RWPE2 (cell line): Measurements from ENCODE around the gene BNC1.
A peak's percentile ranks its signal among the peaks of the same experiment; 100 is the strongest.

Experiments
- ATAC-seq: fragments of 200-7000 bp; cut with Tn5 transposase; 3 replicates; pipeline ENCODE4 v1.9.1; 2021; ENCODE audit warnings: low read depth
- DNase-seq: peaks from one replicate; pipeline ENCODE4 v3.0.0-alpha.2; 2020; ENCODE audit warnings: low spot score
- H3K27ac ChIP-seq: fragments of 450-650 bp; 2 replicates; pipeline ENCODE4 v1.5.1; 2017; ENCODE audit warnings: mild to moderate bottlenecking; ENCODE audit not compliant: poor library complexity, severe bottlenecking
- H3K27me3 ChIP-seq: fragments of 250-450 bp; sonication (Bioruptor Pico); 2 replicates; pipeline ENCODE4 v1.5.1; 2021; ENCODE audit warnings: mild to moderate bottlenecking, moderate library complexity; ENCODE audit not compliant: insufficient read depth, poor library complexity, severe bottlenecking
- H3K36me3 ChIP-seq: fragments of 250-450 bp; sonication (Bioruptor Pico); 2 replicates; pipeline ENCODE4 v1.5.1; 2020; ENCODE audit warnings: low read depth, mild to moderate bottlenecking, moderate library complexity
- H3K4me1 ChIP-seq: fragments of 250-450 bp; sonication (Bioruptor Pico); 2 replicates; pipeline ENCODE4 v1.5.1; 2021; ENCODE audit warnings: mild to moderate bottlenecking, moderate library complexity; ENCODE audit not compliant: insufficient read depth, poor library complexity, severe bottlenecking
- H3K4me3 ChIP-seq: fragments of 250-450 bp; sonication (Bioruptor Pico); 2 replicates; pipeline ENCODE4 v1.5.1; 2021; ENCODE audit warnings: mild to moderate bottlenecking, moderate library complexity; ENCODE audit not compliant: severe bottlenecking
- H3K9me3 ChIP-seq: fragments of 250-450 bp; sonication (Bioruptor Pico); 2 replicates; pipeline ENCODE4 v1.5.1; 2021; ENCODE audit warnings: mild to moderate bottlenecking, moderate library complexity; ENCODE audit not compliant: severe bottlenecking
- TF ChIP-seq, protein P1 (sequence below): fragments of 450-650 bp; IDR thresholded peaks from one replicate; pipeline ENCODE4 v1.5.1; 2017; ENCODE audit warnings: mild to moderate bottlenecking, moderate library complexity; ENCODE audit not compliant: poor library complexity, severe bottlenecking

The BNC1 gene

DNA sequence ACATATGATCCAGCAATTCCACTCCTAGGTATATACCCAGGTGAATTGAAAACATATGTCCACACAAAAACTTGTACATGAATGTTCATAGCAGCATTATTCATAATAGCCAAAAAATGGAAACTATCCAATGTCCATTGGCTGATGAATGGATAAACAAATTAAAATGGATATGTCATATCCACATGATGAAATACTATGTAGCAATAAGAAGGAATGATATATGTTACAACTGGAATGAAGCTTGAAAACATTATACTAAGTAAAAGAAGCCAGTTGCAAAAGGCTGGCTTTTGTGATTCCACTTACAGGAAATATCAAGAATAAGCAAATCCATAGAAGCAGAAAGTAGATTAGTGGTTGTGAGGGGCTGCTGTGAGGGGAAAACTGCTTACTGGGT is 33.7 kb downstream of the BNC1 start:
- H3K4me1 ChIP-seq: peaks cover 11% of the 10 kb centered on the region
- peaks cover 4% of the 10 kb centered on the region for H3K36me3 ChIP-seq
- DNase-seq (no peak), ATAC-seq (peak; percentile 35; the same call in 2 of the 3 replicates)
- H3K27me3 ChIP-seq: no peaks in the 10 kb centered on the region
- peak overlapping the region; percentile 12 for H3K27ac ChIP-seq
- TF ChIP-seq, protein P1, sequence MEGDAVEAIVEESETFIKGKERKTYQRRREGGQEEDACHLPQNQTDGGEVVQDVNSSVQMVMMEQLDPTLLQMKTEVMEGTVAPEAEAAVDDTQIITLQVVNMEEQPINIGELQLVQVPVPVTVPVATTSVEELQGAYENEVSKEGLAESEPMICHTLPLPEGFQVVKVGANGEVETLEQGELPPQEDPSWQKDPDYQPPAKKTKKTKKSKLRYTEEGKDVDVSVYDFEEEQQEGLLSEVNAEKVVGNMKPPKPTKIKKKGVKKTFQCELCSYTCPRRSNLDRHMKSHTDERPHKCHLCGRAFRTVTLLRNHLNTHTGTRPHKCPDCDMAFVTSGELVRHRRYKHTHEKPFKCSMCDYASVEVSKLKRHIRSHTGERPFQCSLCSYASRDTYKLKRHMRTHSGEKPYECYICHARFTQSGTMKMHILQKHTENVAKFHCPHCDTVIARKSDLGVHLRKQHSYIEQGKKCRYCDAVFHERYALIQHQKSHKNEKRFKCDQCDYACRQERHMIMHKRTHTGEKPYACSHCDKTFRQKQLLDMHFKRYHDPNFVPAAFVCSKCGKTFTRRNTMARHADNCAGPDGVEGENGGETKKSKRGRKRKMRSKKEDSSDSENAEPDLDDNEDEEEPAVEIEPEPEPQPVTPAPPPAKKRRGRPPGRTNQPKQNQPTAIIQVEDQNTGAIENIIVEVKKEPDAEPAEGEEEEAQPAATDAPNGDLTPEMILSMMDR: no peak
- no peak overlapping the region for H3K4me3 ChIP-seq
- no peaks in the 10 kb centered on the region for H3K9me3 ChIP-seq

DNA sequence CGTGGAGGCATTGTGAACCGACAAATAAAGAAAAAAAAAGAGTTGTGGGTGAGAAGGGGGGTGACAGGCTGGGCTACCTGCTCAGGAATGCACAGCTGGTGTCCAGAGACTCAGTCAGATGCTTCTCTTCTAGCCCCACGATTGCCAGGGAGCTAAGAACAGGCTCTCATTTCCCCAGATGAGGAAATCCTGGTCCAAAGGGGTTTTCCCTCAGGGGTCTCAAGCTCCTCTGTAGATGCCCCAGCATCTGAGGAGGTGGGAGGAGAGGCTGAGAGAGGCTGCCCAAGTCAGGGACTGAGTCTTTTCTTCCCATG is 35.5 kb downstream of the BNC1 start:
- no peak overlapping the region for H3K4me3 ChIP-seq
- H3K9me3 ChIP-seq: no peaks in the 10 kb centered on the region
- peaks cover 11% of the 10 kb centered on the region for H3K4me1 ChIP-seq
- no peak for DNase-seq
- no peak overlapping the region for H3K27ac ChIP-seq
- no peaks in the 10 kb centered on the region for H3K27me3 ChIP-seq
- TF ChIP-seq, protein P1: no peak
- no peaks in the 10 kb centered on the region for H3K36me3 ChIP-seq
- ATAC-seq: no peak

DNA sequence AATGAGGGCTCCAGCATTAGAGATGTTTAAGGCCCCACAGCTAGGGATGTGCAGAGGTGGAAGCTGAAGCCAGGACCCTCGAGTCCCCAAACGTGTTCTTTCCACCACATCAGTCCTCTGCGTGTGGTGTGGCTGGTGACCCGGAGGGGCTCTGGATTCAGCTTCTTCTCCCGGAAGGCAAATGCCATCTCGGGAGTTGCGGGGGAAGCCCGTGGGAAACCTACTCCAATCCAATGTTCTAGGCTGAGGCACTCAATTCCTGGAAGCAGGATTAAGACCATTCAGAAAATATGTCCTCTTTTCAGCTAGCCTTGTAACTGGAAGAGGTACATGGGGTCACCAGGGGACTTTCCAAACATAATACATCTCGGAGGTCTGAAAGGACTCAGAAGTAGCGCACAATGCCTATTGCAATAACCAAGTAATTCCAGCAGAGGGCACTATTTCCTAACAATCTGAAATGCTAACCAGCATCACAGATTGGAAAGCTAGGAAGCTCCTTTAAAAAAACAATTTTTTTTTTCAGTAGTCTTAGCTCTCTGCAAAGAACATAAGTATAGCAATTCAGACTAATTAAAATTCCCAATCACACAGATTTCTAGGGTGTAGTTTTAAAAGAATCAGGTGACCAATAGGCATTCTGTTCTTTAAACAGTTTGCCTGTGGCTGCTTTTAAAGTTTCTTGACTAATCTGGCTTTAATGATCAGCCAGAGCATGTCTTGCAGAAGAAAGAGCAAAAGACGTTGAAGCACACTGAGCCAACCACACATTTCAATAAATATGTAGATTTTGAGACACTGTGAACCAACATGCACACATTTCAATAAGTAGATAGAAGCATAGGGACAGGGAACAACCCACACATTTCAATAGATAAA is 36.1 kb downstream of the BNC1 start:
- peak; percentile 55; the same call in 2 of the 3 replicates for ATAC-seq
- Histone ChIP-seq H3K4me3 (no peak overlapping the region), H3K36me3 (no peaks in the 10 kb centered on the region), H3K4me1 (peaks cover 11% of the 10 kb centered on the region), H3K9me3 (no peaks in the 10 kb centered on the region), H3K27ac (no peak overlapping the region), H3K27me3 (no peaks in the 10 kb centered on the region)
- DNase-seq: no peak
- TF ChIP-seq, protein P1: peak; percentile 99

DNA sequence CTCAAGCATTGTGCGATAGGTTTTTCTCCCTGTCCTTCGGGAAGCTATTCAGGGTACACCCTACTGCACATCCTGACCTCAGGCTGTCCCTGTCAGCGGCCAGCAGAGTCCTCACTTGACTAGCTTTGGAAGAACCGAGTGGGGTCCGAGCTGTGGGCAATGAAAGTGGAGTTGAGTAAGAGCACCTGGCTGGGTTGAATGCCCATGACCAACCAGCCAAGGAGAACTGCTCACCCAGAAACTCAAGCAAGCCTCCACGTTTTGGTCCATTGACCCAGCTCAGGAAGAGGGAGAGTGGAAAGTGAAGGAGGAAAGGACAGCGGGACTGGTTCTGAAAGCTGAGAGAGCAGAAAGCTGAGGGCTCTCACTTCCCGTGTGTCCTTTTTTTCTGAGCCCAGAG is 40.8 kb downstream of the BNC1 start:
- Histone ChIP-seq H3K4me1 (no peaks in the 10 kb centered on the region), H3K27ac (no peak overlapping the region), H3K9me3 (no peaks in the 10 kb centered on the region), H3K4me3 (no peak overlapping the region), H3K36me3 (no peaks in the 10 kb centered on the region), H3K27me3 (no peaks in the 10 kb centered on the region)
- no peak for DNase-seq
- ATAC-seq: no peak
- TF ChIP-seq, protein P1: no peak

DNA sequence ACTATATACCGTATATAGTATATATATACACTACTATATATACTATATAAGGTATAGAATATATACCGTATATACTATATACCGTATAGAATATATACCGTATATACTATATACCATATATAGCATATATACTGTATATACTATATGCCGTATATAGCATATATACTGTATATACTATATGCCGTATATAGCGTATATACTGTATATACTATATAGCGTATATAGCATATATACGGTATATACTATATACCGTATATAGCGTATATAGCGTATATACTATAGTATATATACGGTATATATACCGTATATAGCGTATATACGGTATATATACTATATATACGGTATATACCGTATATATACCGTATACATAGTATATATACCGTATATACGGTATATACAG is 54.2 kb downstream of the BNC1 start:
- H3K36me3 ChIP-seq: no peaks in the 10 kb centered on the region
- no peaks in the 10 kb centered on the region for H3K27me3 ChIP-seq
- ATAC-seq: no peak
- H3K4me3 ChIP-seq: no peak overlapping the region
- TF ChIP-seq, protein P1: no peak
- DNase-seq: no peak
- H3K27ac ChIP-seq: no peak overlapping the region
- H3K9me3 ChIP-seq: peaks cover 2% of the 10 kb centered on the region
- H3K4me1 ChIP-seq: no peaks in the 10 kb centered on the region
